ENCODE results near the gene NFYB.
"Not testable (repeated sequence)": the region's sequence is repeated elsewhere in the genome, so short reads cannot be mapped to it uniquely, and the experiment has no call there.

Gene NFYB

GRCh38 chr12:104137902-104138796, at the start of gene NFYB:
Gene NFYB (minus strand): TSS chr12:104138210. CDS start chr12:104135453, 2,757 bp downstream.
- peak; percentile 79 to 88 for DNase-seq

- DNase-seq = no peak
These were observed 49.6 kb upstream of the NFYB start for GRCh38 chr12:104187446-104188155.

GRCh38 chr12:104183443-104183842, 45.4 kb upstream of the NFYB start:
- DNase-seq = no peak

- DNase-seq = no peak
These were observed 44.8 kb upstream of the NFYB start for GRCh38 chr12:104182621-104183378.

- DNase-seq = no peak
These were observed 44.1 kb upstream of the NFYB start for GRCh38 chr12:104182144-104182543.

GRCh38 chr12:104181313-104181712, 43.3 kb upstream of the NFYB start:
- no peak for DNase-seq

GRCh38 chr12:104180374-104180773, 42.4 kb upstream of the NFYB start:
- no peak for DNase-seq

GRCh38 chr12:104177663-104178501, 39.9 kb upstream of the NFYB start:
- DNase-seq = no peak

GRCh38 chr12:104177336-104177662, 39.3 kb upstream of the NFYB start:
- DNase-seq = no peak

- DNase-seq = no peak
These were observed 37.8 kb upstream of the NFYB start for GRCh38 chr12:104175726-104176247.

- DNase-seq = not testable (repeated sequence)
These were observed 35.8 kb upstream of the NFYB start for GRCh38 chr12:104173804-104174203.

- no peak for DNase-seq
These were observed 34.5 kb upstream of the NFYB start for GRCh38 chr12:104172570-104172947.

GRCh38 chr12:104171785-104172569, 34.0 kb upstream of the NFYB start:
- no peak for DNase-seq

GRCh38 chr12:104168596-104168995, 30.6 kb upstream of the NFYB start:
- DNase-seq = no peak

GRCh38 chr12:104167519-104168458, 29.8 kb upstream of the NFYB start:
- no peak for DNase-seq

- DNase-seq = no peak
These were observed 28.5 kb upstream of the NFYB start for GRCh38 chr12:104166465-104166864.

GRCh38 chr12:104165801-104166200, 27.8 kb upstream of the NFYB start:
- no peak for DNase-seq

GRCh38 chr12:104164634-104165033, 26.6 kb upstream of the NFYB start:
- DNase-seq = no peak

GRCh38 chr12:104163631-104164030, 25.6 kb upstream of the NFYB start:
- DNase-seq = no peak

- not testable (repeated sequence) for DNase-seq
These were observed 25.0 kb upstream of the NFYB start for GRCh38 chr12:104163028-104163427.

All from stimulated activated CD4-positive, alpha-beta T cell treated with anti-CD3 and anti-CD28 coated beads, Interleukin-2, amount 100 ng/mL, for 48 hours (primary cell).